H54 (cell line): ENCODE results near the gene TERF2IP.

Experiments
- DNase-seq: peaks from one replicate; pipeline ENCODE4 v3.0.0; 2011; ENCODE audit warnings: low spot score, mixed read lengths; ENCODE audit not compliant: insufficient read length
- FAIRE-seq: peaks from 3 replicates; lab custom pipeline; 2011; peaks lifted over from hg19 to GRCh38; lab: Jason Lieb, UNC
- POLR2A ChIP-seq: IDR thresholded peaks from 2 replicates; pipeline ENCODE4 v1.6.1; 2011; ENCODE audit warnings: low read depth, mild to moderate bottlenecking, low read length

TERF2IP gene

GRCh38 chr16:75647492-75648264 is at the start of gene TERF2IP, which contains the start of gene KARS1:
TSS of gene TERF2IP (plus strand) at chr16:75647773. CDS start at chr16:75647883, 110 bp downstream.
TSS of gene KARS1 (minus strand) at chr16:75647665. CDS start at chr16:75647639, 26 bp downstream.
- FAIRE-seq: peak; percentile 61
- DNase-seq: peak; percentile 88
- peak; percentile 90 for TF ChIP-seq POLR2A

GRCh38 chr16:75599452-75600277 is 47.9 kb upstream of the TERF2IP start:
- no peak for TF ChIP-seq POLR2A
- no peak for DNase-seq
- FAIRE-seq: no peak

- FAIRE-seq (no peak), DNase-seq (no peak)
- no peak for TF ChIP-seq POLR2A
These were observed 44.3 kb upstream of the TERF2IP start for GRCh38 chr16:75603241-75603640.

- FAIRE-seq (no peak), DNase-seq (no peak)
- TF ChIP-seq POLR2A: no peak
These were observed 41.1 kb upstream of the TERF2IP start for GRCh38 chr16:75606507-75606906.

- TF ChIP-seq POLR2A: no peak
- no peak for FAIRE-seq
- DNase-seq: no peak
These were observed 33.3 kb upstream of the TERF2IP start for GRCh38 chr16:75614066-75614897.

- TF ChIP-seq POLR2A: no peak
- FAIRE-seq (no peak), DNase-seq (no peak)
These were observed 32.0 kb upstream of the TERF2IP start for GRCh38 chr16:75615619-75616018.

GRCh38 chr16:75616521-75617010 is 31.0 kb upstream of the TERF2IP start:
- FAIRE-seq: no peak
- no peak for DNase-seq
- TF ChIP-seq POLR2A: no peak

GRCh38 chr16:75617121-75617520 is 30.5 kb upstream of the TERF2IP start:
- no peak for DNase-seq
- TF ChIP-seq POLR2A: no peak
- no peak for FAIRE-seq

- FAIRE-seq (no peak), DNase-seq (no peak)
- TF ChIP-seq POLR2A: no peak
These were observed 28.8 kb upstream of the TERF2IP start for GRCh38 chr16:75618780-75619179.

GRCh38 chr16:75620326-75621169 is 27.0 kb upstream of the TERF2IP start:
- DNase-seq (no peak), FAIRE-seq (no peak)
- no peak for TF ChIP-seq POLR2A

- no peak for TF ChIP-seq POLR2A
- DNase-seq: no peak
- FAIRE-seq: no peak
These were observed 26.4 kb upstream of the TERF2IP start for GRCh38 chr16:75621170-75621477.

- TF ChIP-seq POLR2A: peak; percentile 93
- peak; percentile 93 for DNase-seq
- FAIRE-seq: no peak
These were observed 24.6 kb upstream of the TERF2IP start, which contains the start of gene ADAT1 for GRCh38 chr16:75622761-75623605. TSS of gene ADAT1 (minus strand) at chr16:75623281. CDS start at chr16:75620799, 2,482 bp downstream.
